Jurkat, Clone E6-1 (cell line): Measurements from ENCODE around the gene FARP2.
A peak's percentile ranks its signal among the peaks of the same experiment; 100 is the strongest.

Experiments used
- DNase-seq: peaks from one replicate; pipeline ENCODE4 v3.0.0-alpha.2; 2011; ENCODE audit warnings: low read depth, low spot score
- H3K4me3 ChIP-seq: 2 replicates; pipeline ENCODE4 v1.5.1; 2011; ENCODE audit warnings: mild to moderate bottlenecking, low read length, control low read depth, moderate library complexity

Gene FARP2

DNA sequence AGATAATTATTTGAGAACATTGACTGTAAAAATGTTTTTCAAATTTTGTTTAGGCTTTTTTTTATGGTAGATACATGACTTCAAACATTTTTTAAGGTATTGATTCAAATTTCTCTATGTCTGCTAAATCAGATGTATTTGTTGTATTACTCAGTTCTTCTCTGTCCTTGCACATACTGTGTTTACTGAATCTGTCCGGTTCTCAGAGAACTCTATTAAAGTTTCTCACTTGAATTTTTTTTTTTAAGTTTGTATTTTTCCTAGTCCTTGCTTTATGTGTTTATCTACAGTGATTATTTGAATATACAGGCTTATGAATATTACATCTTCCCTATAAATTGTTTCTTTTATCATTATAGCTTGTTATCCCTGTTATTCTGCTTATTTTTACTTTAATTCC is 35.1 kb upstream of the FARP2 start:
- no peak overlapping the region for H3K4me3 ChIP-seq

DNA sequence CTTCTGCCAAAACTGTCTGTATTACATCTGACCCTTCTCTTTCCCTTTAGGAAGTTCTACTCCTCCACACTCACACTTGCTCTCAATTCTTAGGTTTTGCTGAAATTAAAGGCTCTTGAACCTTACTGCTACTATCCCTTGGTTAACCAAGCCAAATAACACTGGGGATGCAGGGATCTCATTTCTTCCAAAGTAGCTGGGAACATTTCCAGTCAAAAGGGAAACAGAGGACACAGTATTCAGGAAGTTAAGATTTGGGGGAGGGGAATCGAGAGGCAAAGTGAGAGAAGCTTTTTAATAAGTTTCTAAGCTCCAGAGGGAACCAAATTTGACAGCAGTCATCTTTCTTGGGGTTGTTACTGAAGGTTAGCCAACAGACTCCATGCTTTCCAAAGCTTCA is 34.2 kb upstream of the FARP2 start:
- no peak overlapping the region for H3K4me3 ChIP-seq
- DNase-seq: no peak

More for the DNA sequence above, 35.1 kb upstream of the FARP2 start:
- DNase-seq: no peak

DNA sequence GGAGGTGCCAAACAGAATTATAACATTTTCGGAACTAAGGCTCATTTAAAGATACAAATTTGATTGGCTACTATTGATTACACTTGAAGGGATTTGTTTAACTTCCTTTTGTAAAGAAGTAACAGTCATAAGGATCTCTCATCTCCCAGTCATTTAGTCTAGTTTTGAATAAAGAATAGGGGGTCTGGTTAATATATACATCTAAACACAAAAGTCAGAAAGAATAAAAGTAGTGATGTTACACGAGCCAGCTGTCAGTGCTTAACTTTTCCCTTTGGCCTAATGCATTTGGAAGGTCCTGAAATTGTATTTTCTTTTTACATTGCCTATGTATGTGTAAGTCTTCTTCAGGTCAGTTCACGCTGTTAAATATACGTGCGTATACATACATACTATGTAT is 32.3 kb upstream of the FARP2 start:
- no peak for DNase-seq
- H3K4me3 ChIP-seq: no peak overlapping the region

DNA sequence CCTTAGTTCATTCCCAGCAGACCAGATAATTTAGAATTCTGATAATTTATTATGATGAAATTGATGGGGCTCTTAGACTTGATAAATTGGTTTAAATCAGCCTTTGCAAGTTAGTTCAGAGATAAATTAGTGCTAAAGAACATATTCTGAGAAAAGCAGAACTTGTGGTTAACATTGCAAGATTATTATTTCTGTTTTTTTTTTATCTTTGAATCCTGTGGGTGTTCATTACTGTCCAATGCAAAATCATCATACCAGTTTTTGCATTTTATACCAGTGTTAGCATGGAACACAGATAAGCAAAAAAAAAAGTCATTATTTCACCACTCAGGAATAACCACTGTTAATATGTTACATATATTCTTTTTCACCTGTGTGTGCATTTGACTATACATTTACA is 31.3 kb upstream of the FARP2 start:
- no peak overlapping the region for H3K4me3 ChIP-seq
- no peak for DNase-seq

DNA sequence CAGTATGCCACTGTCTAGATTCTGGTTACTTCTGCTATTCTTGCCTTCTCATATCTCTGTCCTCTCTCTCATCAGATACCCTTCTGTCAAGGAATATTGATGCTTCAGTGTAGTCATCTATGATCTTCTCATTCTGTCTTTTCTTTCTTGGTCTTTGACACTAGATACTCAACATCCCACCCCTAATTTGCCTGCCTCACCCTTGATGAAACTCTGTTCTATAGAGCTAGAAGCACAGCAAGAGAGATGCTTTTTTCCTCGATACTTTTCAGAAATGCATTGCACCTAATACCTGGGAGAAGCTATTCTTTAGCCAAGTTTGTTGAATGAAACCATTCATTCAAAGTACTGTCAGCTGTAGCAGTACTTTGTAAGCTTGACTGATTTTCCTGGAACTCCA is 30.8 kb upstream of the FARP2 start:
- no peak for DNase-seq
- no peak overlapping the region for H3K4me3 ChIP-seq

DNA sequence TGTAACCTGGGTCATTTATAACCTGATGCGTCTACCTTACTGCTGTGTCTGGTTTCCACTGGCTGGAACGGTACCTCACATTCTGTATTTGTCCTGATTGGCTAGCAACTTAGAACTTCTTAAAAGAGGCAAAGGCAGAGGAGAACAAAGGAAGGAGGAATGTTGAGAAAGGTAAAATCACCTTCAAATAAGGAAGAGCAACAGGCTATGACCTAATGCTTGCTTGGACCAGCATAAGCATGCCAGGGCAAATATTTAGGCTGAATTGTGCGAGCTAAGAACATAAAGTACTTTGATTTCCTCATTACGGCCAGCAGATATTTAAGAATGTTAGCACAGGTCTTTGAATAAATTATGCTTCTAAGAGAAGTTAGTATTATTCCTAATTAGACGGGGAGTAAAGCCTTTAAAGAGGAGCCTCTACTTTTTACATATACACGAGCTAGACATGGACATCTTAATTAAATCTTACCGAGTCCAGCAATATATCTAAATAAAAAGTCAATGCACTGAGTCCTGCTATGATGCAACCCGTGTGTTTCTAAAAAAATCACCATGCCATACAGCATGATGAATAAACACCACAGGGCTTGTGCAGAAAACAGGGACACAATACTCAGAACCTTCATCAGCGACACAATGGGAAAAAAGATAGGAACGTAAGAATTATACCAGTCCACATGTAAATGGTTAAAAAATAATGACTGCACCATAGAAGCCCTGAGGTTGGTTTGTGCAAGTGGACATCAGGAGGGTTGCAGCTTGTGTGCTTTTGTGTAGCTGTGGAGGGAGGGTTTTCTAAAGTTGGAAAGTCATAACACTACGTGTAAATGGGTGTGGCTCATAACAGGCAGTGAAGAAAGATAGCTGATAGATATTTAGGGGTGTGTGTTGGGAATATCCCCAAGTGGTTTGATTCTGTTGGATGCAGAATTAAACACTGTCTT is 26.1 kb upstream of the FARP2 start:
- no peak for DNase-seq
- H3K4me3 ChIP-seq: no peak overlapping the region

DNA sequence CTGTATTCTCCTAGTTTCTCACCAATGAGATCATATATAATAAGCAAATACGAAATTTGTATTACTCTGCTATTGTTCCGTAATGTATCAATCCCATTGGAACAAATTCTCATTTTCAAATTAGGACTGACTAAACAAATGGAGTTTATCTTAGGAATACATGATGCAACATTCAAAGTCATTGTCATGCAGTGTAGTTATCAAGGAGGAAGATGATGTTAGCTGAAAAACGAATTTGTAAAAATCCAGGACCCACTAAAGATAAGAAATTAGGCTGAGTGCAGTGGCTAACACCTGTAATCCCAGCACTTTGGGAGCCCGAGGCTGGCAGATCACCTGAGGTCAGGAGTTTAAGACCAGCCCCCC is 25.5 kb upstream of the FARP2 start:
- no peak overlapping the region for H3K4me3 ChIP-seq
- no peak for DNase-seq

DNA sequence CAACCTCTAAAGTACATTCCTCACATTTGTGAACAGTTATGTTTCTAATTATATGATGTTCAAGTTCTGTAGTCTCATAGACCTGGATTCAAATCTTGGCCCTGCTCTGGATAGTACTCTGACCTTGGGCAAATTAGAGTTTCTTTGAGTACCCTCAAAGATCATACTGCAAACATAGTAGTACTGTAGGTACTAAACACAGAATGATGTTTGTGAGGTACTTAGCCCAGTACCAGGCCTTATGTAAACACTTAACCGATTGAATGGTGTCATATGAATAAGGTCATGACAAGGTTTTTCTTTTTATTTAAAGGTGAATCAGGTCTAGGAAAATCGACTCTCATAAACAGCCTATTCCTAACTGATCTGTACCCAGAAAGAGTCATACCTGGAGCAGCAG is 21.3 kb upstream of the FARP2 start:
- no peak for DNase-seq
- H3K4me3 ChIP-seq: no peak overlapping the region

DNA sequence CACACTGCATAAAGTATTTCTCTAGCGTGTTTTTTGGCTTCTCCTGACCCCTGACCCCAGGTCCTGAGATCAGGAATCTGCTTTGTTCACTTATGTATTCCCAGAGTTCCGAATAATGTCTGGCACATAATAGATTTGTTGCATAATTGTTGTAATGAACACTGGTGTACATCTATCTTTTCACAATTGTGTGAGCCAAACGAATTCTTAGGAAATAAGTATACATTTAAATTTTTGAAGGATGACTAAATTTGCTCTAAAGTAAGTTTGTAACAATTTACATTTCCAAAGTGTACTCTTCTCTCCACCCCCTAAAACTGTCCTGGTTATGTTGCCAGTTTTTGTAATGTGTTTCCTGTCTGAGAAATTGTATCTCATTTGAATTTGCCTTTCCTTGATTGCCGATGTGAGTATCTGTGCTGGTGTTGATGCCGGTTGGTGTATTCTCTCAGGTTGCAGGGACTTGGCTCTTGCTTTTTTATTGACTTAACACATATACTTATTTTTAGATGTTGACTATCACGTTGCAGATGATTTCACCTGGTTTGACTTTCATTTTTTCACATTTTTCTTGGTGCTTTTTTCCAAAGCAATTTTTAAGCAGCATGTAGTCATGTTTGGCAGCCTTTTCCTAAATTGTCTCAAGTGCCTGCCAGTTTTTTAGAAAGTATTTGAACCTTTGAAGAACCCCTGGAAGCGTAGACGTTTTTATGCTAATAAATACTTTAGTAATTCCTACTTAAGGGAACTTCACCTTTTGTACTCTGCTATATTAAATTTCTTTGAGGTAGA is 16.1 kb upstream of the FARP2 start:
- peak; percentile 54 for DNase-seq
- H3K4me3 ChIP-seq: peak overlapping the region; percentile 32

DNA sequence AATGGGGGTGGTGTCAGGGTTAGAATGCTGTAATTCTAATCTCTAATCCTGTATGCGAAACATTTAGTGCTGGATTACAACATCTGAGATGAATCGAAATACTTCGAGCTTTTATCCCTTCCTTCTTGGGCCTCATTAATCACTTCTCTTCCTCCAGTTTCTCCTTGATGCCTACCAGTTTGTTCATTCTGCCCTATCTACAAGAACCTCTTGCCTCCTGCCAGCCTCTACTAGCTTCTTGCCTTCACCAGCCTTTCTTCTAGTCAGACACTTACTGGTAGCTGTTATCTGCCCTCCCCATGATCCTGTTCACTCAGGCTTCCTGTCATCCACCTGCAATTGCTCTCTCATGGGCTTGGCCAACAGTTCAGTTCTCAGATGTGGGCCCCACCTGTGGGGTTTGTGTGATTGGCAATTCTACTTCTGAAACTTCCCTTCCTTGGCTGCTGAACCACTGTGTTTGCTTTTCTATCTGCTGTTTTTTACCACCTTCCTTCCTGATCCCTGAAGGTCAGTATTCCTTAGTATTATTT is 15.4 kb upstream of the FARP2 start:
- peak; percentile 98 for DNase-seq
- peak overlapping the region; percentile 32 for H3K4me3 ChIP-seq

DNA sequence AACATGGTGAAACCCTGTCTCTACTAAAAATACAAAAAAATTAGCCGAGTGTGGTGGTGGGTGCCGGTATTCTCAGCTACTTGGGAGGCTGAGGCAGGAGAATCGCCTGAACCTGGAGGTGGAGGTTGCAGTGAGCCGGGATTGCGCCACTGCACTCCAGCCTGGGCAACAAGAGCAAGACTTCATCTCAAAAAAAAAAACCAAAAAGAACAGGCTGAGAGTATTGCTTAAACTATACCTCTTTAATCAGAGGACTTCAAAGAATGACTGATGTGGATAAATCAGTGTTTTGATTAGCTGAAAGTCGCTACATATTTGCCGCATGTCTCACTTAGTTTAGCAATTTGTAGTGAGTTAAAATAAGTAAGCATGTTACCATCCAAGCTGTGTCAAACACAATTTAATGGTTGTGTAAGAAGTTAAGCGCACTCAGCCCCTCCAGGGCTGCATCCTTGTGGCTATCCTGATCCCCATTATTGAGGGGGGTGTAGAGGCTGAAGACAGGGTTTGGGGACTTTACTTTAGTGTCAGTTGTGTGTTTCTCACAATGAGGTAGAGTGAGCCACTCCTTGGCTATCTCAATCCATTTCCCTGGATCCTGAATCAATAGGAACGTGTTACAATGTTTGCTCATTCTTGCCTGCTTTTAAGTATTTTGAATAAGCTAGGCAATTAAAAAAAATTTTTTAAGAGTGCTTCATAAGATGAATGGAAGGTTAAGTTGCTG is 11.0 kb upstream of the FARP2 start:
- H3K4me3 ChIP-seq: no peak overlapping the region
- DNase-seq: no peak

DNA sequence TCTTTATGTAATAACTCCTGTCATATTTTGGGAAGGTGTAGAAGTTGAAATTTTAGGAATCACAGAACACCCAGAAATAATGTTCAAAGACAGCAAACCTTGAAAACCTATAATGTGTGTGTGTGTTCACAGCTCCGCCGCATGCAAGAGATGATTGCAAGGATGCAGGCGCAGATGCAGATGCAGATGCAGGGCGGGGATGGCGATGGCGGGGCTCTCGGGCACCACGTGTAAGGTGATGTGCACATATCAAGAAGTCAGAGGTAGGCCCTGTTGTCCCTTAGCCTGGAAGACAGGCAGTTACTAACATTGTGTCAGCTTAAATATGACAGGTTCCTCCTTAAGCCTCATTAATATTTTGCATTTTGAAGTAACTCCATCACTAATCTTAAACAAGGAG is 6.1 kb upstream of the FARP2 start:
- no peak overlapping the region for H3K4me3 ChIP-seq
- DNase-seq: no peak

DNA sequence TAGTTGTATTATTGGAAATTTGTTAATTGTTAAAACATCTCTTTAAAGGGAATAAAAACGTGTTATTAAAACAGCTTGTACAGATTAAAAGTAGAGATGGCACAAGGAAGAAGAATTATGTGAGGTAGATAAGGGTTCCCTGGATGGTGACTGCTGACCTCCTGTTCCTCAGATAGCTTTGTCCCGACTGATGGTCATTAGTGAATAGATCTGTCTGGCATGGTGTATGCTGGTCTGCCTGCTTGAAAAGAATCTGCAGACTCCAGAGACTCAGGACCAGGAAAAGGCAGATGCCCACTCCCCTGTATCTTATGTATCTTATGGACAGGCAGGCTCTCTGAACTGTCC is 5.6 kb upstream of the FARP2 start:
- no peak overlapping the region for H3K4me3 ChIP-seq
- DNase-seq: no peak

DNA sequence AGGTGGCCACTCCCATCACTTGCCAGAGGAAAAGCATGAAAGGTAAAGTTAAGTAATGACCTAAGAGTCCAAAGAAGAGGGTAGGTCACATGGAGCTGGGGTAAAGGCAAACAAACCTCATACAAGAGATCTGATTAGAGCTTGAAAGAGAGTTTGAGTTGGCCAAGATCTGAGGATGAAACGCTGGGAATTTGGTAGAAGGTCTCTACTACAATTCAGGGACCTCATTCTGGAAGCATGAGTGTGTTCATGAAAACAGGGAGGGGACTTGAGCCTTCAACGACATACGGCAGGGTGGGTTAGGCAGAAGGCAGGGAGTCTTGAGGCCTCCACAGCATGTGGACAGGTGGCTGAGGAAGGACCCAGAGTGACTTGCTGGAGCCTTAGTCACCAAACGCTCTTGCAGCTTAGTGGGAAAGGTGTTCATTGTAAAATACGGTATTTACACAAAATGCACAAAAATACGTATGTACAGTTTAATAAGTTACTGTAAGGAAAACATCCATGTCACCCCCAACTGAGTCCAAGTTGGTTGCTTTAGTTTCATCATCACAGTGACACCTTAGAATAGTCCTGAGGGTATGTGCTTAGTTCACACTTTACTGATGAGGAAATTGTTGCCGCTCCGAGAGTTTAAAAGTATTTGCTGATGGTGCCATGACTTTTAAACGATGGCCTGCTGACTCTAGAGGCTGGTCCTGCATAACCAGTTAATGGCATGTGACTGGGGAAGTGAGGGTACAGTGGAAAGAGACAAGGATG is 5.0 kb upstream of the FARP2 start:
- no peak overlapping the region for H3K4me3 ChIP-seq
- DNase-seq: no peak

DNA sequence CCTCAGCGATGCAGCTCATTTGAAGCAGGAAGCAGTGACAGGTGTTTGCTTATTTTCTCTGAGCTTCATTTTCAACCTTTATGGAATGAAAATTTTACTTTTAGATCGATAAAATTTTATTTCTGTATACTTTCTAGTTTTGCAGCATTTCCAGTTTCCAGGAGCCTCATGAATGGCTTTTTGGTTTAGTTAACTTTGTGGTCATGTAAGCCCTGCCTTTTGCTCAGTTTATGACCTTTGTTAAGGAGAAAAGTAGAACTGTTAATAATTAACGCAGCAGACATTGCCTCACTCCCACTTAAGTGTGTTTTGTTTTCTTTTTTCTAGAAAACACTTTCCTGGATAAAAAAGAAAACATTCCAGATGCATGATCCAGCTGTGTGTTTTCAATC is 4.4 kb upstream of the FARP2 start:
- DNase-seq: no peak
- H3K4me3 ChIP-seq: no peak overlapping the region

DNA sequence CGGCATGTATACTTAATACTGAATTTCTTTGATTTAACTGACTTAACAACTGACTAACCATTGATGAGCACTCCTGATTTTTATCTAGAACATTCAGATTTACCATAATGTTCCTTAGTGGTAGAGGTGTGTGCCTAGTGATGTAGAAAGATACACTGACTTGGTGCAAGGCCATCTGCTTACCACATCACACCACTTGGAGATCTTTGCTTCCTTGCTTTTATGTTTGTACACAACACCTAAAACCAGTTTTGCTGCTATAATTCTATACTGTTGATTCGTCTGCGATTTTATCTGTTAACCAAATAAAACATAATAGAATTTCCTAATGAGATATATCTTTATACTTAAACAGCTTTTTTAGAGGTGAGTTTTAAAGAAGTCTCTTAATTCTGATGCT is 3.9 kb upstream of the FARP2 start:
- DNase-seq: peak; percentile 79
- no peak overlapping the region for H3K4me3 ChIP-seq

DNA sequence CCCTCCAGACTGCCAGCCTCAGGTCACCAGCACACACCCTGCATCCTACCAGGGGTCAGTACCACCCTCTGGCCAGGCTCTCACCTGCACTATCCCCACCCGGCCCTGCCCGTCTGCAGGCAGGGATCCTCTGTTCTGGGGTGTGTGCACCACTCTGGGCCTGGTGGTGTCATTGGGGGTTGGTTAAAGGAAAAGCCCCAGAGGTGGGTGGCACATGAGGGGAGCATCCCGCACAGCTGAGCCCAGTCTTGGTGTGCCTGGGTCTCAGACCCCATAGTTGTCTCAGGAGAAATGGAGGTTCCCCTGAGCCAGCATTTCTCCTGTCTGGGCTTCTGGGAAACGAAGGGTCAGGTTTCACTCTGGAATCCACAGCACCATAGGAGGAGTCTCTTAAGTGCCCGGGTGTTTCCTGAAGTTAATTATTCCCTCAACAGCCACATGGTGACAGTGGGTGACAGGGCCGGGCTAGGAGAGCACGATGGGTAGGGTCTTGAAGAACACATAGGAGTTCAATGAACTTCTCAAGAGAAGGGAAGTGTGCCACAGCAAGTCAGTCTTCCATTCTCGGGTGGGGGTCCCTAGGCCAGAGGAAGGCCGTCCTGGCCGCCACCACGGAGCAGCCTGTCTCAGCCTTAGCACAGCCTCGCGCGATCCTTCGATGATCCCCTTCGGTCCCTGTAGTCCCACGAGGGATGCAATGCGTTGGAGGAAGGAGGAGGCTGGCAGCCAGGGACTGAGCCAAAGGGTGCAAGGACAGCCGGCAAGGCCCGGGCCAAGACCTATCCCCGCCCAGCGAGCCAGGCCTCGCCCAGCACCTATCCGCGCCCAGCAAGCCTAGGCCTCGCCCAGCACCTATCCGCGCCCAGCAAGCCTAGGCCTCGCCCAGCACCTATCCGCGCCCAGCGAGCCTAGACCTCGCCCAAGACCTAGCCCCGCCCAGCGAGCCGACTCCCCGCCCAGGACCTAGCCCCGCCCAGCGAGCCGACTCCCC is 1.1 kb upstream of the FARP2 start:
- DNase-seq: peak; percentile 72
- H3K4me3 ChIP-seq: peak overlapping the region; percentile 32

DNA sequence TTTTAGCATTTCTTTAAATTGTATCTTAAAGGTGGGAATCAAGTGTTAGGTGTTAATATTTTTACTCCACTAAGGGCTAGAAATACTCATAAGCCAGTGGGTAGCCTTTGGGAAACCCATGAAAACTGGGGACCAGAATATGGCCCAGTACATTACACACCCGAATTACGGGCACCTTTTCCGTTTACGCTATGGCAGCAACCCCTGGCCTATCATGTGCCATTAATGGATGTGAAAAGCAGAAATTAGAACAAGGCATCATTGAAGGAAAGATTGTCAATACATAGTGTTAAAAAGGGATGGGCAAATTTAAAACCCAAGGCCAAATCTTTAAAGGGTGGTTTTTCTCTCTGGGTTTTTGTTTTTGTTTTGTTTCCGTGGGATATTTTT is 781 bp downstream of the FARP2 start:
- peak overlapping the region; percentile 82 for H3K4me3 ChIP-seq
- DNase-seq: no peak
